Stimulated activated CD4-positive, alpha-beta T cell treated with anti-CD3 and anti-CD28 coated beads, Interleukin-15, amount 100 ng/mL, for 1 hour (primary cell): ENCODE results near the gene SLC9A9.

Source experiments
- DNase-seq, 2 donors: peaks; one replicate each; pipeline ENCODE4 v3.0.0-alpha.2; 2020; ENCODE audit warnings: low read depth in 1 of 2, low spot score in 1 of 2

SLC9A9 gene

GRCh38 chr3:143430568-143430967 is 417.7 kb downstream of the SLC9A9 start:
- DNase-seq, result no peak

DNA sequence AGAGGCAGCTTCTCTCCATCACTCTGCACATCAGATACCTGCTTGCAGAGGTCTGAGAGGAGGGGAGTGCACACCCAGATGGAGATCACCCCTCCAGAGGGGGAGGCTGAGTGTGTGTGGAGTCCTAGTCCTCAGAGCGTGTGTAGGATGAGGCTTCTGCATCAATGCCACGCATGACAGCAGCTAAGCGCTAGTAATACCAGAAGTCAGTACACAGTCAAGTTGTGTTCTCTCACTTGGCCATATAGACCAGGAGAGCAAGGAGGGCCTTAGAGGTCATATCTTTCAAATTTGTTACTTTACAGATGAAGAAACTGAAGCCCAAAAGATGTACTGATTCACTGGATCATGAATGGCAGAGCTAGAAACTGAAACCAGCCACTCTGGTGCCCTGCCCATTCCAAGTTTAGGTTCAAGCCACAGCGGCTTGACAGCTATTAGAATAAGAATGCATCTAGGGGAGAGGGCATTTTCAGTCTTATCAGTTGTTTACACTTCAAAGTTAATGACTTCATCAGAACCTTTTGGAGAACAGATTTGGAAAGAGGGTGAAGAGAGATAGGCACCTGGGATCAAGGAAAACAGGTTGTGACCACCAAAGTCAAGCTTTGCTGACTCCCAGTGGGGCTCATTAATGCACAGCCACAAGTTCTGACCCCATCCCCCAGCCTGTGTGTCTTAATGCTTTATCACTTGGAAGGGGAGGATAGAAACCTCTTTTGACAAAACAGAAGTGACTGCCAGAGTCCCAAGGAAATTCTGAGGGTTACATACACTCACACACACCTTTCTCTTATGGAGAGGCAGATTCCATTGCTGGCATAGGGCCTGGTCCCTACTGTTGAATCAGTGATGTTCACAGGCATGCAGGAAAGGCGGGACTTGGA is 418.4 kb downstream of the SLC9A9 start:
- no peak for DNase-seq

DNA sequence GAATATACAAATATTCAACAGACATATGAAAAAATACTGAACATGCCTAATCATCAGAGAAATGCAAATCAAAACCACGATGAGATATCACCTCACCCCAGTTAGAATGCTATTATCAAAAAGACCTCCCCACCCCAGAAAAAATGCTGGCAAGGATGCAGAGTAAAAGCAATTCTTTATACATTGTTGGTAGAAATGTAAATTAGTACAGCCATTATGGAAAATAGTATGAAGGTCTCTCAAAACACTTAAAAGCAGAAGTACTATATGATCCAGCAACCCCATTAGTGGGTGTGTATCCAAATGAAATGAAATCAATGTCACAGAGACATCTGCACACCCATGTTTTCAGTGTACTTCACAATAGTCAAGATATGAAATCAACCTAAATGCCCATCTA is 420.0 kb downstream of the SLC9A9 start:
- no peak for DNase-seq

GRCh38 chr3:143427631-143428030 is 420.6 kb downstream of the SLC9A9 start:
- no peak for DNase-seq

- DNase-seq, result no peak
Measured at GRCh38 chr3:143424874-143425273, 423.4 kb downstream of the SLC9A9 start.

- no peak for DNase-seq
Measured at GRCh38 chr3:143421556-143421955, 426.7 kb downstream of the SLC9A9 start.

GRCh38 chr3:143419611-143420010 is 428.7 kb downstream of the SLC9A9 start:
- DNase-seq, result no peak

DNA sequence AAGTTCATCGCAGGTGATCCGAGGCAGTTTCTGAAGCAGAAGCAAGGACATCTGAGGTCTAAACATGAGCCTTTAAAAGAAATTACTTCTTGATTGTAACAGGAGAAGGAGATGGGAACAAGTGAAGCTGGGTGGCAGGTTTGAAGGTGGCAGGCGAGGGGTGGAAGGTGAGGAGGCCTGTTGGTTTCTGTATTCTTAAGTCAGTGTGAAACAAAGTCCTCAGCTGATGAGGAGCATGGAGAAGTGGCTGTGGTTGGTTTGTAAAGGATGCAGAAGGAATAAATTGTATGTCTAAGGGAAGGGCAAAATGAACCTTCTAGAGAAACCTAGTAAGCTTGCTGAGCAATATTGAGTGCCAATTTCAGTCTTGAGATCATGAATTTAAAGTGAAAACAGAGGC is 429.9 kb downstream of the SLC9A9 start:
- no peak for DNase-seq

- no peak for DNase-seq
Measured at GRCh38 chr3:143416229-143416628, 432.0 kb downstream of the SLC9A9 start.

- DNase-seq, result no peak
Measured at GRCh38 chr3:143414571-143415253, 433.6 kb downstream of the SLC9A9 start.

GRCh38 chr3:143413372-143413771 is 434.9 kb downstream of the SLC9A9 start:
- DNase-seq, result no peak

GRCh38 chr3:143412084-143412483 is 436.2 kb downstream of the SLC9A9 start:
- no peak for DNase-seq

DNA sequence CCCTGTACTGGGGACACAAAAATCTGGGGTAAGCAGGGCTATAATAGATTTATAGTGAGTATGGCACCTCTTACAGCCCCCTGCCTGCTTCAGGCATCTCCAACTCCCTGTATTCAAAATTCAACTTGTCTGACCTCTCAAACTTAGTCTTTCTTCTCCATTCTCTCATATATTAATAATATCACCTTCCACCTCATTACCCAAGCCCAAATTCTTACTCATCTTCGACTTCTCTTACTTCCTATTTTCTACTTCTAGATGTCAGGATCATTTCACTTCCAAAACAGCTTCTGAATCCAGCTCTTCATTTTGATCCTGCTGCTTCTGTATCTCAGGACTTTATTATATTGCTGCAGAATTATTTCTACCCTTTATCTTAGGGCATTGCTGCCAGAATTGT is 438.0 kb downstream of the SLC9A9 start:
- DNase-seq, result no peak

DNA sequence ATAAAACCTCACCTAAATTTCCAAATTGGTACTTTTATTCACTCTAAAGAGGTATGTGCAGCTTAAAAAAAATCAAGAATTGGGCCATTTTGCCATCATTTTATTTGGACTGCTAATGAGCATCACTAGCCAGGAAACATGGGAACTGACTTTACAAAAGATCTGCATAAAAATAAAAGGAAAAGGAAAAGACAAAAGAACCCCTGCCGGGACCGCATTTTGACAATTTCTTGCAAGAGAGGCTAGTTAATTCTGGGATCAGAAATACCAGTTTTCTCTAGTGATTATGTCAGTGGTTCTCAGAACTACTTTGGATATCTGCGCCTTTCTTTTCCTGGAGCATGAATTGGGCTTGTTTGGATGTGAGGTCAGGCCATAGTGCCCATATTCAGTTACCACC is 439.5 kb downstream of the SLC9A9 start:
- no peak for DNase-seq

- DNase-seq, result no peak
Measured at GRCh38 chr3:143402602-143403001, 445.7 kb downstream of the SLC9A9 start.

DNA sequence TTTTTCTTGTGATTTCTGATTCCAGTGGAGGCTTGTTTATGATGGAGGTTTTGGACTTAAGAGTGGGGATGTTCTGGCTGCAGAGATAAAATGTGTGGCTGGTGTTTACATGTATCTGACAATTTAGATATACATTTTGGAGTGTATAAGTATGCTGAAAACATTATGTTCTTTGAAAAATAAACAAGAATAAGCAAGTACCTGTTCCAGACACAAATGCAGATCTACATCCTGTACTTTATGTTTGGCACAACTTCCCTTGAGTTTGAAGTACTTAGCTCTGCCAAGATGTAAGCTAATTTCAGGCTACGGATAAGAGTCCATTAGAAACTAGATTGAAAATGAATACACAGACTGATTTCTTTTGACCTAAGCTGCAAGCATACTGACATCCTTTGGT is 451.5 kb downstream of the SLC9A9 start:
- DNase-seq, result no peak

GRCh38 chr3:143389388-143389787 is 458.9 kb downstream of the SLC9A9 start:
- DNase-seq, result no peak

GRCh38 chr3:143387425-143387824 is 460.8 kb downstream of the SLC9A9 start:
- DNase-seq, result no peak

GRCh38 chr3:143384076-143384475 is 464.2 kb downstream of the SLC9A9 start:
- DNase-seq, result no peak

DNA sequence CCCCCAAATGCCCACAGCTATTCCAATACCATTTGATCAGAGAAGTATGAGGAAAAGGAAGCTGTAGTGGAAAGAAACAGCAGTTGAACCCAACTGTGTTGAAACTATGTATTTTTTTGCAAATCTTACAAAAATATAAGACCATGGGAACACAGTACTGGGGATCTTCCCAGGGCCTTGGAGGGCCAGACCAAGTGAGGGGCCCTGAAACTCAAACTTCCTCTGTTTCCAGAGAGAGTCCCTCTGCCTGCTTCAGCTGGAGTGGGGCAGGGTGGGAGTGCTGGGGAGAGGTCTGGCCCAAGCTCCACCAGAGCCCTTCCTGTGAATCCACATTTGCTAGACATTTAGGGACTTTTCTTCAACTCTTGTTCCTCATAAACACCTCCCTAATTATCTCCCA is 464.8 kb downstream of the SLC9A9 start:
- no peak for DNase-seq

- DNase-seq, result no peak
Measured at GRCh38 chr3:143382816-143383215, 465.5 kb downstream of the SLC9A9 start.

- DNase-seq, result no peak
Measured at GRCh38 chr3:143380449-143380848, 467.8 kb downstream of the SLC9A9 start.

GRCh38 chr3:143375698-143376097 is 472.6 kb downstream of the SLC9A9 start:
- no peak for DNase-seq
